Measurements from ENCODE around the gene HK1.

- TF ChIP-seq, protein P1, sequence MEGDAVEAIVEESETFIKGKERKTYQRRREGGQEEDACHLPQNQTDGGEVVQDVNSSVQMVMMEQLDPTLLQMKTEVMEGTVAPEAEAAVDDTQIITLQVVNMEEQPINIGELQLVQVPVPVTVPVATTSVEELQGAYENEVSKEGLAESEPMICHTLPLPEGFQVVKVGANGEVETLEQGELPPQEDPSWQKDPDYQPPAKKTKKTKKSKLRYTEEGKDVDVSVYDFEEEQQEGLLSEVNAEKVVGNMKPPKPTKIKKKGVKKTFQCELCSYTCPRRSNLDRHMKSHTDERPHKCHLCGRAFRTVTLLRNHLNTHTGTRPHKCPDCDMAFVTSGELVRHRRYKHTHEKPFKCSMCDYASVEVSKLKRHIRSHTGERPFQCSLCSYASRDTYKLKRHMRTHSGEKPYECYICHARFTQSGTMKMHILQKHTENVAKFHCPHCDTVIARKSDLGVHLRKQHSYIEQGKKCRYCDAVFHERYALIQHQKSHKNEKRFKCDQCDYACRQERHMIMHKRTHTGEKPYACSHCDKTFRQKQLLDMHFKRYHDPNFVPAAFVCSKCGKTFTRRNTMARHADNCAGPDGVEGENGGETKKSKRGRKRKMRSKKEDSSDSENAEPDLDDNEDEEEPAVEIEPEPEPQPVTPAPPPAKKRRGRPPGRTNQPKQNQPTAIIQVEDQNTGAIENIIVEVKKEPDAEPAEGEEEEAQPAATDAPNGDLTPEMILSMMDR (tag by site-specific recombination; IDR thresholded peaks at IDR 0.05), result no peak
- TF ChIP-seq, protein P2, sequence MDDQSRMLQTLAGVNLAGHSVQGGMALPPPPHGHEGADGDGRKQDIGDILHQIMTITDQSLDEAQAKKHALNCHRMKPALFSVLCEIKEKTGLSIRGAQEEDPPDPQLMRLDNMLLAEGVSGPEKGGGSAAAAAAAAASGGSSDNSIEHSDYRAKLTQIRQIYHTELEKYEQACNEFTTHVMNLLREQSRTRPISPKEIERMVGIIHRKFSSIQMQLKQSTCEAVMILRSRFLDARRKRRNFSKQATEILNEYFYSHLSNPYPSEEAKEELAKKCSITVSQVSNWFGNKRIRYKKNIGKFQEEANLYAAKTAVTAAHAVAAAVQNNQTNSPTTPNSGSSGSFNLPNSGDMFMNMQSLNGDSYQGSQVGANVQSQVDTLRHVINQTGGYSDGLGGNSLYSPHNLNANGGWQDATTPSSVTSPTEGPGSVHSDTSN (CRISPR knock-in tag; IDR thresholded peaks at IDR 0.05), result no peak
- TF ChIP-seq ZNF114 (tag by site-specific recombination; IDR thresholded peaks at IDR 0.05) (no peak), ZNF776 (tag by site-specific recombination; IDR thresholded peaks at IDR 0.05; ENCODE audit: borderline replicate concordance) (no peak), SP2 (tag by site-specific recombination; IDR thresholded peaks at IDR 0.05) (no peak), BCL11A (tag by site-specific recombination; IDR thresholded peaks at IDR 0.05; ENCODE audit: low read depth) (no peak), ZFP69B (tag by site-specific recombination; IDR thresholded peaks at IDR 0.05) (no peak)
Measured at GRCh38 chr10:69316313-69317059, 38.2 kb downstream of the HK1 start.

All from HEK293 (cell line).